Stimulated activated CD8-positive, alpha-beta memory T cell treated with anti-CD3 and anti-CD28 coated beads, Interleukin-4, amount 100 ng/mL, for 24 hours (primary cell): ENCODE data around the gene PIP5K1B.

Experiments used
- DNase-seq: peaks from one replicate; pipeline ENCODE4 v3.0.0-alpha.2; 2020; ENCODE audit warnings: low read depth

Gene PIP5K1B

DNA sequence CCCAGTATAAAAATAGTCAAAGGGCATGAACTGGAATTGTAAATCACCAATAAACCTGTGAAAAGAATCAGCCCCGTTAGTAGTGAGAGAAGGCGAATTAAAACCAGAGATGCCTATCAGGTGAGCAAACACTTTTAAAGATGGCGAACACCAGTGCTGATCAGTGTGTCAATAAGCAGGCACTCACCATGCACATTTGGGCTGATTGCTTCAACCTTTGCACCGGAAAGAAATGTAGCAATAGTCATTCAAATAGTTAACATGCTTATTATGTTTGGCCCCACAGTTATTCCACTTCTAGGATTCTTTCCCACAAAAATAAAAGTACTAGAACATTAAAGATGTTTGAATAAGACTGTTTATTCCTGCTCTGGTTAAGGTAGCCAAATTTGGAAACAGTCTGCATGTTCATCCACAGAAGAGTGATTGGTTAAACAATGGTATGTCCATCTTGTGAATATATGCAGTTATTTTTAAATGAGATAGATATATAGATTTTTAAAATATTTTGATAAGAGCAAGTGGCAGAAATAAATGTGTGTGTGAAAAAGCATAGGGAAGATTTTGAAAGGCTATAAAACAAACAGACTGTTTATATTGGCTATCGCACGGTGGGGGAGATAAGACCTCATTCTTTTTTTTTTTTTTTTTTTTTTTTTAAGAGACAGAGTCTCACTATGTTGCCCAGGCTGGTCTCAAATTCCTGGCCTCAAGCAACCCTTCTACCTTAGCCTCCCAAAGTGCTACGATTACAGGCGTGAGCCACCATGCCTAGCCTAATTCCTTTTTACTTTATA, 112.2 kb downstream of the PIP5K1B start:
- DNase-seq = no peak

DNA sequence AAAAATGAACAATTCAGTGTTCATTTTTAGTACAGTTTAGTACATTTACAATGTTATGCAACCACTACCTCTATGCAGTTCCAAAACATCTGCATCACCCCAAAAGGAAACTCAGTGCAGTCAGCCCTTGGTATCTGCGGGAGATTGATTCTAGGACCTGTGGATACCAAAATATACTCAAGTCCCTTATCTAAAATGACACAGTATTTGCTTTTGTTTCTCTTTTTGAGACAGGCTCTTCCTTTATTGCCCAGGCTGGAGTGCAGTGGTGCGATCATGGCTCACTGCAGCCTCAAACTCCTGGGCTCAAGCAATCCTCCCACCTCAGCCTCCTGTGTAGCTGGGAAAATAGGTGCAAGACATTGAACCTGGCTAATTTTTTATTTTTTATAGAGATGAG, 114.0 kb downstream of the PIP5K1B start:
- DNase-seq = no peak

DNA sequence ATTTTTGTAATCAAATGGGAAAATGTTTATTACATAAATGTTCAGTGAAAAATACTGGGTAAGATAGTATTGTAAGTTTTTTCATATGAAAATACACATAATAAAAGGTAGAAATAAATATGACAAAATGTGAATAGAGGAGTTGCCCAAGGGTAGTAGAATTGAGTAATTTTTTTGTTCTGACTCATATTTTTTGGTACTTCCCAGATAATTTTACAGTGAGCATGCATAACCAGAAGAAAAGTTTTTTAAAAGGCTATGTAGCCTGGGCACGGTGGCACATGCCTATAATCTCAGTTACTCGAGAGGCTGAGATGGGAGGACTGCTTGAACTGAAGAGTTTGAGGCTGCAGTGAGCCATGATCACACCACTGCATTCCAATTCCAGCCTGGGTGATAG, 116.9 kb downstream of the PIP5K1B start:
- no peak for DNase-seq

DNA sequence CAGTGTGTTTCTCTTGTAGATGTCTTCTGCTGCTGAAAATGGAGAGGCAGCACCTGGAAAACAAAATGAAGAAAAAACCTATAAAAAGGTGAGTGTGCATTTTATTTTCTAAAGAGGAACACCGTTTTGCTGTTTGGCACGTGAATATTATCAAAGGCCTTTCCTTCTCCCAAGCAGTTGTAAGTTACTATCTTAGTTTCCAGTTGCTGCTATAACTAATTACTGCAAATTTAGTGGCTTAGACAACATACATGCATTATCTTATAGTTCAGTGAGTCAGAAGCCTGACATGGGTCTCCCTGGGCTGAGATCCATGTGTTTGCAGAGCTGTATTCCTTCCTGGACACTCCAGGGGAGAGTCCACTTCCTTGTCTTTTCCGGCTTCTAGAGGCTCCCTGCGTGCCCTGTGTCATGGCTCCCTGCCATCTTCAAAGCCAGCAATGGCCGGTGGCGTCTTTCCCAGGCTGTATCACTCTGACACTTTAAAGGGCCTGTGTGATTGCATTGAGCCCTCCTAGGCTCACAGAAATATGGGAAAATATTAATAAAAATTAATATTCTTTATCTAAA, 117.6 kb downstream of the PIP5K1B start:
- DNase-seq = no peak

DNA sequence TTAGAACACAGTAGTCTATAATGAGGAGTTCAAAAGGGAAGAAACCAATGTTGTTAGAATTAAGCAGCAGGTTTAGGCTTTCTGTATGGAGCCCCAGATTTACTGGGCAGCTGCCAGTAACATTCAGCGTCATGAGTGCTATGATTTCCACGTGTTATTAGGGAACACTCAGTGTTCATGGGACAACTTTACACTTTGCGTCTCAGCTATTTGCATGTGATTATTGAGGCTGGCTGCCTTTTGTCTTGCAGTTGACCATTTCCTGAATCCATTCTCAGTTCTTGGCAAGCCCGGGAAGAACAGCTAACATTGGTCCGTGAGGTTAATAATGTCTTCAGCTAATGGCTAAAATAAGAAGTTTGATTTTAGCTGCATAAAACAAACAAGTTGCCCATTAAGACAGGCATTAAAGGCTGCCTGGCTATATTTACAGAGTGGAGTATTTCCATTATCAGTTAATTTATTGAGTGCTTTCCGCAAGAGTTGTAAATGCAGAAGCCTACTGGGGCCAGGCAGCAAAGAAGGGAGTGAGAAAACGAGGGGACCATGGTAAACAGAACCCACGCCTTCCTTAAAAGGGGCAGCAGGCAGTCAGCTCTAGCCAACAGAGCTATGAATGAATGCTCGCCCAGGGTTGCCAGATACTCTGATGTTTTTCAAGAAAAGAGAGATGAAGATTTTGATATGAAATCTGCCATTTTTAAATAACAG, 120.9 kb downstream of the PIP5K1B start:
- no peak for DNase-seq

DNA sequence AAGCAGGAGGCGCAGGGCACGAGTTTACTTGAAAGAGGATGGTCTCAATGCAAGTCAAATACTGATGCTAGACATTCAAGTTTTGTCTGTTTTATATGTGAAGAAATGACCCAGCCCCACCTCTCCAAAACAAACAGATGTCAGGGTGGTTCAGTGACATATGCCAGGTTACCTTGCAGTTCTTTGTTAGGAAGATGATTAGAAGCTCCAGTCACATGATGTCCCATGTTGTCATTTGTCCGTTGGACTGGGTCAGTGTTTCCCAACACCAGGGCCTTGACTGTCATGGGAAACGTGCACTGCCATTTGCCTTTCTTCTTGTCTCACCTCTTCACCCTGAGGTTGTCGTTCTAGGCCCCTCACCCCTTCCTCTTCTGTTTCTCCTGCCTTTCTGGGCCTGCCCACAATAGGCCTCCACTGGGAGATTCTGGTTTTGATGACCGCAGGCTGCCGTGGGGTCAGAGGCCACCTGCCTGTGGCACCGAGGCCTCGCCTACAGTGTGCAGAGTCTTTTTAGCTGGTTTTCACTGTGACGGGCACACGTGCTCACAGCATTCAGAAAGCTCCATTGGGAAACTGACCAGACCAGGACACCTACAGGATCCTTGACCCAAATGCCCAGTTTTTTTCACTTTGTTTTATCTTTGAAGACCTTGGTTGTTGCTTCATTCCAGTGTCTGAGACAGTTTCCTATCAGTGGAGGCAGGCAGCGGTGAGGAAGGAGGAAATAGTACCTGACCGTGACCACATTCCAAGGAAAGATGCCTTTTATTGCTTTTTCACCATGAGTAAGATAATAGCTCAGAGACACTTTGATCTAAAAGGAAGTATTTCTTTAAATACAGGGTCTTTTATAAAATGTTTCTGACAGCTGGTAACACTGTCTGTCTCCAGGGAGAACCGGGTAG, 123.1 kb downstream of the PIP5K1B start:
- no peak for DNase-seq

DNA sequence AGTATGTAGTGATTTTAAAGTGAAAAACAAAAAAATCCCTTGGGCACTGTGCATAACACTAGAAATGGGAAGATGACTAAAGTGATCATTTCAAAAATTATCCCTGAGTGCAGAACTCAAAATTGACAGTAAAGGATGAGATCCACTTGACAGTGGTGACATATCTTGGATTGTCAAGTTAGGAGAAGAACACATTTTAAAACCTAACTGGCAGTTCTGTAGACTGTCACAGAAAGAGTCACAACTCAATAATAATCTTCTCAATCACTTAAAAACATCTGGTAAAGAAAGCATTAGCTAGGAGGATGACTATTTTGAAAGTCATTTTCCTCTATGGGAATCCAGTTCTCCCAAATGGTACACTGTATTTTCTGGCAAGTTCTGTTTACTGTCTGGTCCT, 127.1 kb downstream of the PIP5K1B start:
- no peak for DNase-seq

DNA sequence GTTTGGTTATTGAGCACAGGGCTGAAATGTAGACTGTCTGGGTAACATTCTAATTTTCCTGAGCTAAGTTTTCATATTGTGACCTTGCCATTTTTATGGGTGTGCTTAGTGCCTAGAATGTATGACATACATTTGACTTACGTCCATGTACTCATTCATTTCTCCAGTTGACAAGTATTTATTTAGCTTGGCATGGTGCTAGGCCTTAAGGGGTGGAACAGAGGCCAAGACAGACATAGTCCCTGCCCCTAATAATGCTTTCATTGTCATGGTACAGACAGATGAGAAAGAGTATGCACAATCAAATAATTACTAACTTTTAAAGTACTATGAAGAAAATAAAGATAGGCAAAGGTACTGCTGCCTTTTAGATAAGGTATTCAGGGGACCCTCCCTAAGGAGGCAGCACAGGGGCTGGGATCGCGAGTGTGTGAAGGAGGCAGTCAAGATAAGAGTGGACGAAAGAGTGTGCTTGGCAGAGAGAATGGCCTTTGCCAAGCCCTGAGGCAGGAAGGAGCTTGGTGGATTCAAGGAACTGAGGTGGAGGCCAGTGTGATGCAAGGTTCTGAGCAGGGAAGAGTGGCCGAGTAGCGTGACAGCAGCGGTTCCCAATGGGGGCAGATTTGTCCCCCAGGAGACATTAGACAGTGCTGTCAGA, 128.0 kb downstream of the PIP5K1B start:
- no peak for DNase-seq

DNA sequence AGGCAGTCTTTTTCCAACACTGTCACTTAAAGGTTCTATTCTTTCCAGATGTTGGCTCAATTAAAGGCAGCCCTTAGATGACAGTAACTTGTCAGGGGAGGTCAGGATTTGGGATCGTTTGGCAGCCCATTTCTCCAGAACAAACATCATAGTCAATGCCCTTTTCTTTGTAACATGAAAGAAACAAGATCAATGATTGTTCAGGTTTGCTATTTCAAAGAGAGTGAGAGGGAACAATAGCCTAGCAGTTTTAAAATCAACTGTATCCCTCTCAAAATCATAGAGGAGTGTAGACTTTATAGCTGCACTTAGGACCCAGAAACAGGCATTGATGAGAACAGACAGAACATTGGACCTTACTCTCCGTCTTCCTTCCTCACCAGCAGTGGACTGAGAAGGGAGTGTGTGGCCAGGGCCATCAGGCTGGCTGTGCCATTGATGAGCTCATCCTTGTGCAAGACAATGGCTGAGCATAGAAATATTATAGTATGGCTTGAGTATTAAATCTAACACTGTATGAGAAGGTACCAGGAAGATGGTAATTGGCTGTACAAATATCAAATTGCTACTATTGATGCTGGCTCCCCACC, 130.0 kb downstream of the PIP5K1B start:
- DNase-seq = no peak

DNA sequence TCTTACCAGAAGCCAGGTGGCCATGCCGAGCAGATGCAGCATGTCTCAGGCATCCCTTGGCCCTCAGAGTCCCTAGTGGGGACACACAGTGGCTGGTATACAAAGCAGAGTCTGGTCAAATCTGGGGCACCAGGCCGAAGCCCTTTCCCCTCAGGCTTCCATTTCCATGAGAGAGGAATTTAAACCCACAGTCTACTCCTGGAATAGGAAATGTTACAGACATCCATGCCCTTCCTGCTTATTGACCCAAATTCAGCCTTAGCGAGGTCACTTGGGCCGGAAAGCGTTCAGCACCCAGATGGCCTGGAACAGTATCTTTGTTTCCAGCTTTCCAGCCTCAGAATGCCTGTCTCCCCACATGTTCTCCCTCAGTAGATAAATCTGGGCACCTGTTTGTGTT, 131.7 kb downstream of the PIP5K1B start:
- DNase-seq = no peak

DNA sequence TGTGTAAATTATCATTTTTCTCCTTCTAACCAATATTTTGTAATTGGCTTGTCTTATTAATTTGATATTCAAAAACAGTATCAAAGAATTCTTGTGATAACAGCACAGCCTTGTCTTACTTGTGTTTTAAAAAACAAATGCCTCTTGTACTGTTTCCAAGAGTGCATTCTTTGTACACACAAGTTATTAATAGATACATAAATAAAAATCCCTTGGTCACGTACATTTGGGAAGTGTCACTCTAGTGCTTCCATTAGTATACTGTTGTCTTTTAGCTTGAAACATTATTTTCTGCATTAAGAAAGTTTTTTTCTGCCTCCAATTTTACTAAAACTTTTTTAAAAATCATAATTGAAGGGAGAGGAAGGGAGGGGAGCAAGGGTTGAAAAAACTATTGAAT, 133.2 kb downstream of the PIP5K1B start:
- no peak for DNase-seq

DNA sequence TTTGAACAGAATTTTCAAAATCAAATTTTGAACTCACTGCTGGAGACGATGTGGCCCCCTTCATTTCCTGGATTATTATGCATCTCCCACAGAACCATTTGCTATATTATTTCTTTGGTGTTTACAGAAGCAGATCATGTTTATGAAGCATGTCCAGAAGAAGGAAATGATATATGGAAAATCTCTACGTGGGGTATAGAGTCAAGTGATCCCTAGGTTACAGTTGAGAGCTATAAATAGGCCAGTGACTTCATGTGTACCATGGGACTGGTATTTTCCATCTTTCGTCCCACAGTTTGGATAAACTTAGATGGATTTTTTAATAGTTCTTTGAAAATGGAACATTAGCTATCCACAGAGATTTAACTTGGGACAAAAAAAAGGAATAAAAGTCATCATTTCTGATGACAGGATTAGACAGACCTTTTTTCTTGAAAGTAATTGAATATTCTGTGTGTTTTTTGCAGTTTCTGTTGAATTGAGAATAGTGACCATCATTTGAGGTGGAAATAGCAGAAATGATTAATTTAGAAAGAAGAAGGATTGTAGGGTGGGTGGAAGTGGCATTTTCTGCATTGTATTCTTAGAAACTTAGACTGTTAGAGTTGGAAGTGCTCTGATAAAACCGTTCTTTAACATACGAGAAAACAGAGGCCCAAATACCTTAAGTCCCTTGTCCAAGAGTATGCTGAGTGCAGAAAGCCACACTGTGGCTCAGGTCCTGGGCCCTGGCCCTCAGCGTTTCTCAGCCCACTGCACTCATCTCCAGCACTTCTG, 136.4 kb downstream of the PIP5K1B start:
- DNase-seq = no peak

DNA sequence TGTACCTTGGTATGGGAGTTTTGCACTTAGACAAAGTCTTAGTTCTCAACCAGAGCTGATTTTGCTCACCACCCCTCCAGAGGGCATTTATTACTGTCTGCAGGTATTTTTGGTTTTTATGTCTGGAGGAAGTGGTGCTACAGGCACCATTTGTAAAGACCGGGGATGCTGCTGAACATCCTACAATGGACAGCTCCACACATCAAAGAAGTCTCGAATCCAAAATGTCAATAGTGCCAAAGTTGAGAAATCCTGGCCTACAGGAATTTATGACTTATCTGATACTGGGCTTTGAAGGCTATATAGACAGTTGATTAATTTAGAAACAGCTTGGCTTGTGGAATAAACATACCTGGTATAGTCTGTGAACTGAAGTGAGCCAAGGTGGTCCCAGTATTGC, 137.5 kb downstream of the PIP5K1B start:
- DNase-seq = no peak

DNA sequence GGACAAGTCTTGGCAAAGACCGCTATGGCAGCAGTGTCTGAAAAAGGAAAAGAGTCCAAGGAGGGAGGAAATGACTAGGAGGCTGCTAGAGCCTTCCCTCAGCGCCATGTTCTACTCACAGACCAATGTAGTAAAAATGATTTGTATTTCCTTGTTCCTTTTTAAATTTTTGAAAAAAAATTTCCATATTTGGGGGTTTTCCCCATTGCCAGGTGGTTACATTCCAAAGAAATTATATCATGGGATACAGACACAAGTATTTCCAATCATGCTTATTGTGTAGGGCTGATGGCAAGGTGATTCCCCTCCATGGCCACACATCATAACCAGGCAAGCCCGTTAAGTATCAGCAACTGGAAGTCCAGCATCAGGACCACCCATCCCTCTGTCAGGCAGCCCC, 138.2 kb downstream of the PIP5K1B start:
- no peak for DNase-seq

DNA sequence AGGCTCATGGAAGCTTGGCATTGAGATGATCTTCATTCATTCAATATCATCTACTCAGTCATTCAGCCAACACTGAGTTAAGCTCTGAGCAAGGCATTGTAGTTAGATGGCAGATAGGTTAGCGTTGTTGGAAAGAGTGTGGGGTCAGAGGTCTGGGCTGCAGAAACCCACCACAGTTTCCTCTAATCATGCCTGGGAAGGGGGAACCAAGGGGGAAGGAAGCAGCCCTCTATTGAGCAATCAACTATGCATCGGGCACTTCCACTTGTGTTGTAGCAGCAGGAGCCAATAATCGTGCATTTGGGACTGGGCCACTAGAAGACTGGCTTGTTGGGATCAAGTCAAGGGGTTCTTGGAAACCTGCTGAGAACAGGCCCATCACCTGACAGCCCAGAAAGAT, 139.1 kb downstream of the PIP5K1B start:
- DNase-seq = no peak

DNA sequence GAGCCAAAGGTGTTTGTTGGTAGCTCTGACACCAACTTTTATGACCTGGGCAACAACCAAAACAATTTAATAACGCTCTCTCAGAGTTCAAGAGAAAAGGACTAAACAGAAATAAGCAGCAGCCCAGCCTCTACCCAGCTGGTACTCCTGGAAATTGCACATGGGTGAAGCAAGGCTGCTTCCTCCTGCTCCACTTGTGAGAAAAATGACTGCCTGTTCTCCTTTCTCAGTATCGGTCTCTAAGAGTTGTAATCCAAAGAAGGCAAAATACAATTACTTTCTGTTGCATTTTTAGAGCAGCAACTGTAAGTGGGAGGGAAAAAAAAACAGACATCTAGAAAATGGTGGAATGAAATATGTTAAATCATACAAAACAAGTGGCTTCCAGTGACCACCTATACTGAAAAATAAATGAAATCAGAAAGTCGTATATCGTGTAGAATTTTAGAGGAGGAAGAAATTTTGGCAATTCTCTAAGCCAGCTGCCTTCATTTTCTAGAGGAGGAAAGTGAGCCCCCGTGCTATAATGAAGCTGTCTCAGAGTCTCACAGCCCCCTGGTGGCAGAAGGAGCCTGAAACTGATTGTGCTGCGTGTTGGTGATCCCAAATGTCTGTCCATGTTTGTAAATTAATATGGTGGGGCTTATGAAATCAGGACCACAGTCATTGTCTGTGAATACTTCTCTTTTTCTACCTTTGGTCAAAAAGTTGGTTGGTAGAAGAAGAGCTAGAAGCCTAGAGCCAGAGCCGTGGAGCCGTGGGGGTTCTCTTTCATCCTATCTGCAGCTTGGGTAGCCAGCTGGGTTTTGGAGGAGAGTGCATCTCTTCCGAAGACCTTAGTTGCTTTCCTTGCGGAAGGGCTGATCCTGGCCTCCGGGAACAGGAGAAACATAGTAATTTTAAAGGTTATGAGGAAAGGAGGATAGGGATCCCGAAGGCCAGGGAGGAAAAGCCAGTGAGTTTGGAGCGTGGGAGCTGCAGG, 139.9 kb downstream of the PIP5K1B start:
- DNase-seq = peak; percentile 9

DNA sequence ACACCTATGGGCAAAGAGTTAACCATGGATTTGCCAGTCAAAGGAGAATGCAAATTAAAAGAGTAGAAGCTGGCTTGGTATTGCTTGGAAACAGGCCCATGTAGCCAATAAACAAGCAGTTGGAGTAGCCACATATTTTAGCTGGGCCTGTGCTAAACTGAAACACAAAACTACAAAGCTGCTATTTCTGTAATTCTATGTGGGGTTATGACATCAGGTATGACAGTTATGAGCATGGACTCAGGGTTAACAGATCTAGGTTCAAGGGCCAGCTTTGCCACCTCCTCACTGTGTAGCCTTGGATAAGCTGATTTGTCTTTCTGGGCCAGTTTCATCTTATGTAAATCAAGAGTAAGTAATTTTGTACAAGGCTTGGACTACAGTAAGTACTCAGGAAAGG, 142.7 kb downstream of the PIP5K1B start:
- no peak for DNase-seq

DNA sequence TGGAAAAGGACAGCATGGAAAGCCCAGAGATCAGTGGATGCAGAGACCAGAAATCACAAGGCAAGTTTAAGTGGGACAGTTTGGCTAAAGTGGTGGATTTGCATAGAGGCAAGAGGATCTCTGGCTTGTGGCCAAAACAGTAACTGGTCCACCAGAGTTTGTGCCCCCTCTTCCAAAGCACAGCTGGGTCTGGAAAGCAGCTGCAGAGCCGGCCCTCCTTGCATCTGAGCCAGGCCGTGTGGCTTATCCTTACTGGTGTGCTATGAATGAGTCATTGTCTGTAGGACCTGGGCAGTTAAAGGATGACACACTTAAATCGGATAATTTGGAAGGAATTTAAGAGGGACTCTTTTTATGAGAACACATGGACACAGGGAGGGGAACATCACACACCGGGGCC, 146.6 kb downstream of the PIP5K1B start:
- no peak for DNase-seq

DNA sequence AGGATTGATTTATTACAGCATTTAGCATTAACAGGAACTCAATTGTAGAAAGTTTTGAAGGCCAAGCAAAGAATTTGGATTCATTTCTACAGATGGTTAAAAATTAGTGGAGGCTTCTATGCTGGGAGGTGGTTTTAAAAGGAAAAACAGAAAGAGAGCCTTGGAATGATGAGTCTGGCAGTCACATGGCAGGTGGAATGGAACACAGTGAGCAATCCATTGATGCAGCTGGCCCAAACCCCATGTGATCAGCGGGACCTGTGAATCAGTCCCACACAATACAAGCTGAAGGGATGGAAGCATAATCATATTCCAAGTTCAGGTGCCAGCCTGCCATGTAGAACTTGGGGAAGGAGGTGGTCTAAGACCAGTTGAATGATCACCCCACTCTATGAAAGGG, 147.9 kb downstream of the PIP5K1B start:
- no peak for DNase-seq
